ENCODE results near the gene VTN. TPM values are rescaled to one million over a fixed set of nuclear protein-coding genes. Genes with fewer than 3 reads are reported as not detected.

Gene VTN
- total and polyA plus RNA-seq, 8 donors = 0.72 to 2.9 (median 1.1) TPM; not detected in 3

- peaks cover 28 to 59% (median 55%) of the 10 kb centered on the region in 4 donors for H3K36me3 ChIP-seq
- 87 to 95% (median 89%) methylated on average over 12 to 13 of the region's 13 CpGs for WGBS, 5 donors
Observed at GRCh38 chr17:28364665-28365363, 5.3 kb downstream of the VTN start, which contains the start of gene SEBOX. Gene SEBOX, minus strand, starts transcription at chr17:28365199. Its CDS starts 48 bp downstream, at chr17:28365151.

GRCh38 chr17:28363776-28364650 lies 6.1 kb downstream of the VTN start:
- peaks cover 0 to 3% (median 0%) of the 10 kb centered on the region in 4 donors for H3K4me1 ChIP-seq
- no peak overlapping the region for H3K4me3 ChIP-seq
- no peak overlapping the region for H3K27ac ChIP-seq
- H3K36me3 ChIP-seq = peaks cover 35 to 67% (median 63%) of the 10 kb centered on the region in 4 donors
- intact Hi-C loops (cut with DNase I; ENCODE audit: low total_unique reads) = no loop called here
- no peak for DNase-seq
- TF ChIP-seq POLR2AphosphoS5 (IDR thresholded peaks at IDR 0.05) = no peak
- H3K9me3 ChIP-seq = no peaks in the 10 kb centered on the region
- 90 to 97% (median 94%) methylated on average over 7 to 8 of the region's 8 CpGs for WGBS, 5 donors
- no peaks in the 10 kb centered on the region for H3K27me3 ChIP-seq

More at GRCh38 chr17:28364665-28365363, 5.3 kb downstream of the VTN start, which contains the start of gene SEBOX:
- Histone ChIP-seq H3K27ac (no peak within 1 kb of the TSS), H3K4me1 (peaks cover under 1 to 3% (median 2%) of the 10 kb centered on the region in 4 donors), H3K27me3 (no peaks in the 10 kb centered on the region), H3K9me3 (no peaks in the 10 kb centered on the region), H3K4me3 (no peak within 1 kb of the TSS)
- DNase-seq = no peak
- intact Hi-C loops (cut with DNase I; ENCODE audit: low total_unique reads) = no loop called here
- no peak for TF ChIP-seq POLR2AphosphoS5 (IDR thresholded peaks at IDR 0.05)
- TF ChIP-seq EP300 (IDR thresholded peaks at IDR 0.05) = no peak
- TF ChIP-seq CTCF (IDR thresholded peaks at IDR 0.05) = no peak
- no peak for TF ChIP-seq POLR2A (IDR thresholded peaks at IDR 0.05)

GRCh38 chr17:28363186-28363585 lies 6.9 kb downstream of the VTN start:
- DNase-seq = no peak
- intact Hi-C loops (cut with DNase I; ENCODE audit: low total_unique reads) = no loop called here
- no peaks in the 10 kb centered on the region for H3K27me3 ChIP-seq
- H3K27ac ChIP-seq = no peak overlapping the region
- H3K9me3 ChIP-seq = no peaks in the 10 kb centered on the region
- H3K4me3 ChIP-seq = no peak overlapping the region
- TF ChIP-seq CTCF (IDR thresholded peaks at IDR 0.05) = no peak
- no peak for TF ChIP-seq POLR2A (IDR thresholded peaks at IDR 0.05)
- TF ChIP-seq POLR2AphosphoS5 (IDR thresholded peaks at IDR 0.05) = no peak
- no peak for TF ChIP-seq EP300 (IDR thresholded peaks at IDR 0.05)
- peaks cover 6 to 12% (median 7%) of the 10 kb centered on the region in 4 donors for H3K4me1 ChIP-seq
- 64 to 85% (median 75%) methylated on average over 5 of the region's 5 CpGs for WGBS, 5 donors
- peaks cover 35 to 67% (median 64%) of the 10 kb centered on the region in 4 donors for H3K36me3 ChIP-seq

- intact Hi-C loops (cut with DNase I; ENCODE audit: low total_unique reads) = no loop called here
- H3K9me3 ChIP-seq = no peaks in the 10 kb centered on the region
- peaks cover 25 to 31% (median 28%) of the 10 kb centered on the region in 4 donors for H3K4me1 ChIP-seq
- no peaks in the 10 kb centered on the region for H3K27me3 ChIP-seq
- H3K36me3 ChIP-seq = peaks cover 53 to 68% (median 65%) of the 10 kb centered on the region in 4 donors
- TF ChIP-seq POLR2A (IDR thresholded peaks at IDR 0.05) = no peak
- no peak for TF ChIP-seq POLR2AphosphoS5 (IDR thresholded peaks at IDR 0.05)
- TF ChIP-seq CTCF (IDR thresholded peaks at IDR 0.05) = no peak
- no peak for TF ChIP-seq EP300 (IDR thresholded peaks at IDR 0.05)
- H3K27ac ChIP-seq = peak overlapping the region; percentile 64 to 97 (median 95)
- no peak for DNase-seq
- peak overlapping the region; percentile 86 to 100 (median 94) for H3K4me3 ChIP-seq
- WGBS, 5 donors = 1 to 6% (median 3%) methylated on average over 4 of the region's 4 CpGs
Observed at GRCh38 chr17:28357901-28358197, 12.3 kb downstream of the VTN start.

All from stomach (tissue), 9 donors.